Measurements from ENCODE around the gene DNAI4. TPM values are rescaled to one million over a fixed set of nuclear protein-coding genes. Genes with fewer than 3 reads are reported as not detected.
"Not testable (repeated sequence)": the region's sequence is repeated elsewhere in the genome, so short reads cannot be mapped to it uniquely, and the experiment has no call there.

The DNAI4 gene
- total RNA-seq, 1 donor from 2014 or later = 34.9 TPM

GRCh38 chr1:66927528-66927927 lies 2.9 kb upstream of the DNAI4 start:
- no peak for DNase-seq

DNA sequence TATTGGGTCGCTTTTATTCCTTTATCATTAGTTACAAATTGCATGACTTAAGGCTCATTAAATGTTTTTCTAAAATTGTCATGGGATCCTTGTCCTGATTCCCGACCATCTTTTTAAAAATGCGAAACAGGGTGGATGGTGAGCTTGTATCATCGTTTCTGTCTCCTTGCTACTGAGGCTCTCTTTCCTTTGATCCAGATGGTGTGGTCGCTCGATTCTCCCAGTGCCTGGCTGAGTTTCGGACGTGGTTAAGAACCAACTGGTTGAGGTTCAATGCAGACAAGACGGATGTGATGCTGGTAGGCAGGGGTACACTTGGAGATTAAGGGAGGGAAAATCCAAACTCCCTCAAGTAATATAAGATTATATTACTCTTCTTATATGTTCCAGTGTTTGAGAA lies 1.3 kb upstream of the DNAI4 start:
- DNase-seq = no peak

GRCh38 chr1:66925558-66925910 lies 878 bp upstream of the DNAI4 start:
- no peak for DNase-seq

GRCh38 chr1:66920543-66920942 lies 4.1 kb downstream of the DNAI4 start:
- DNase-seq = no peak

DNA sequence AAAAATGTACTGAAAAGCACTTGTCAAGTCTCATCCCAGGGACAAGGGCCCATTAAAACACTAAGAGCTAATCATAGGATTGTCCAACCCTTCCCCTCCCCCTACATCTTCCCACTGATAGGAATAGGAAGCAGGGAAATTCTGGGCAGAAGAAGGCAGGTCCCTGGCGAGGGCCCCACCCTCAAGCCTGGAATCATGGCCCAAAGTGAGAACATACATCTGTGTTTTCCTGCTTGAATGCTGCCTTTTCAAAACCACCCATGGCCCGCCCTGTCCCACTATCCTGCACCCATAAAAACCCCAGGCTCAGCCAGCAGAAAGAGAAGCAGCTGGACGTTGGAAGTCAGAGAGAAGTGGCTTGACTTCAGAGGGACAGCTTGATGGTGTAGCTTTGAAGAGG lies 4.8 kb downstream of the DNAI4 start:
- DNase-seq = no peak

DNA sequence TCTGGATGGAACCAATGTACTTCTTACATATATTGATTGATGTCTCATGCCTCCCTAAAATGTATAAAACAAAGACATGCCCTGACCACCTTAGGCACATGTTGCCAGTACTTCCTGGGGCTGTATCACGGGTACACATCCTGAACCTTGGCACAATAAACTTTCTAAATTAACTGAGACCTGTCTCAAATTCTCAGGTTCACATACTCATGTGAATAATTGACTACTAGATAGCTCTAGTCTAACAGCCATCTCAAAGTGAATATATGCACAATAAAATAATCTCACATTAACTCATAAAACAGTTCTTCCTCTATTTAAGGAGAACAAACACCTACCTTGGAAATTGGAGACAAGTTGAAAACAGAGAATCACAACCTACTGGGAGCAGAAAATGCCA lies 5.6 kb downstream of the DNAI4 start:
- no peak for DNase-seq

DNA sequence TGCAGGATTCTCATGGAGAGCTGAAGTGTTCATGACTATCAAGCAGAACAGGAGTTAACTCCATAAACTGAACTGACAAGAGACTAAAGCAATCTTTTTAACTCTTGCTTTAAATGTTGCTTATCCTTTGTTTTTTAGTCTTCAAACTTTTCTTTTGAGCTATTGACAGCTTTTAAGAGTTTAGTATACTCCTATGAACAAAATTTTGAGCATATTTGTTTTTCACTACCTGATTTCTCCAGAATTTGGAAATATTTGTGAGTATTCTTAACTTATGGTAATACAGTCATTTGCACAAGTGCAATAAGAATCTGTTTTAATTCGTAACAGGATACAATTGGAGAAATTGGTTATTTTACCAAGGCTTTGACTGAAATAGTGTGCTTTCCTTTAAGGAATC lies 7.2 kb downstream of the DNAI4 start:
- no peak for DNase-seq

DNA sequence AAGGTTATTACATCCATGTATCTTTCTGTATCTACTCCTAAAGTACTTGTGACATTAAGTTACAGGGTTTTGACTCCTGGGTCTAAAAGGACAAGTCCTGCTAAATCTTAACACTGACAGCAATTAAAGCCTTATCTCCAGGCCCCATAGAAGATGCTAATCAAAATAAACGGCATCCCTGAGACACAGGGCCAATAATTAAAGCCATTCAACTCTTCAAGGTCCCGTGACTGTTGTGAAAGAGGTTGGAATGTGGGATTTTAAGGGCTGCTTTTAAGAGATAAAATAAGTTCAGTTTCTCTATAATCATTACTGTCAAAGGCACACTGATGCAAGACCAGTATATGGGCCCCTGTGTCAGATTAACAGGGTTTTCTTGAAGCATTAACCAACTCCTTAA lies 8.3 kb downstream of the DNAI4 start:
- no peak for DNase-seq

DNA sequence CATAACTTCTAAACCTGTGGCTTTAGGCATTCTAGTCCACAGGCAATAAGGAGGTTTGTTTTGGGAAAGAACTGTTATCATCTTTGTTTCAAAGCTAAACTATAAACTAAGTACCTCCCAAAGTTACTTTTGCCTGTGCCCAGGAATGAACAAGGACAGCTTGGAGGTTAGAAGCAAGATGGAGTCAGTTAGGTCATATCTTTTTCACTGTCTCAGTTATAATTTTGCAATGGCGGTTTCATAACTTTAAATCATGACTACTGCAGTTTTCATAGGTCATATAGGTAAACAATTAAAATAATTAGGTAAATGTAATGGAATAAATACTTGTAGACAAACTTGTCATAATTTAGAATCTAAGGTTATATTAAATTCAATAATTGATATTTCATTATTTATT lies 9.5 kb downstream of the DNAI4 start:
- DNase-seq = not testable (repeated sequence)

GRCh38 chr1:66893712-66894111 lies 30.9 kb downstream of the DNAI4 start:
- DNase-seq = no peak

GRCh38 chr1:66890621-66891020 lies 34.0 kb downstream of the DNAI4 start:
- DNase-seq = no peak

DNA sequence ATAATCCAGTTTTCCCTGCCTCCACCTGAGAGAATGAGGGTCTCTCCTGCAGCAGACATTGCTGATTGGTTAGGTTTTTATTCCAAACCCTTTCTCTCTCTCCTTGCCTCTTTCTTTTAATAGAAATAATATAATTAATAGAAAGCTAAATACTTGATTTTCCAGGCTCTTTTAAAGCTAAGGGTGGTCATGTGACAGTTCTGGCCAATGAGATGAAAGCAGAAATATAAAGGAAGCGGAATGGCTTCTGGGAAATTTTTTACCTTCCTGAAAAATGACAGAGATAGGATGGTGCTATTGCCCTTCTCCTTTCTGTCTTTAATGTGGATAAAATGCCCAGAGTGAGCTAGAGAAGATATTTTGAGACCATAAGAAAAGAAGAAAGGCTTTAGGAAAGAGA lies 35.6 kb downstream of the DNAI4 start:
- no peak for DNase-seq

- no peak for DNase-seq
Observed at GRCh38 chr1:66876664-66877063, 48.0 kb downstream of the DNAI4 start.

GRCh38 chr1:66873111-66873510 lies 51.5 kb downstream of the DNAI4 start:
- DNase-seq = no peak

GRCh38 chr1:66872024-66872423 lies 52.6 kb downstream of the DNAI4 start:
- not testable (repeated sequence) for DNase-seq

- DNase-seq = no peak
Observed at GRCh38 chr1:66867501-66867900, 57.2 kb downstream of the DNAI4 start.

GRCh38 chr1:66860529-66860928 lies 64.1 kb downstream of the DNAI4 start:
- no peak for DNase-seq

DNA sequence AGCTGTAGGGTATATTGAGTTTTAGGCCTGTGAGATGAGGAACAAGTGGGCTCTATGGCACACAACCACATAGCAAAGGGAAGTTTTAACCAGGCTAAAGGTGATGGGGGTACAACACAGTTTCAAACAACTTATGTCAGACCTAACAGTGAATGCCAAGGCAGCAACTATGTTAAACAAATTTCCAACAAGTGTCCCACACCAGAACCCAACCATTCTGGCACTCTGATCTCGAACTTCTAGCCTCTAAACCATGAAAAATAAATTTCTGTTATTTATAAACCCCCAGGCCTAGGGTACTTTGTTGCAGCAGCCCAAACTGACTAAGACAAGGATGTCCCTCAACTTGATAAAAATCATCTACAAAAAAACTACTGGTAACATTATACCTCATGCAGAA lies 71.3 kb downstream of the DNAI4 start:
- no peak for DNase-seq

DNA sequence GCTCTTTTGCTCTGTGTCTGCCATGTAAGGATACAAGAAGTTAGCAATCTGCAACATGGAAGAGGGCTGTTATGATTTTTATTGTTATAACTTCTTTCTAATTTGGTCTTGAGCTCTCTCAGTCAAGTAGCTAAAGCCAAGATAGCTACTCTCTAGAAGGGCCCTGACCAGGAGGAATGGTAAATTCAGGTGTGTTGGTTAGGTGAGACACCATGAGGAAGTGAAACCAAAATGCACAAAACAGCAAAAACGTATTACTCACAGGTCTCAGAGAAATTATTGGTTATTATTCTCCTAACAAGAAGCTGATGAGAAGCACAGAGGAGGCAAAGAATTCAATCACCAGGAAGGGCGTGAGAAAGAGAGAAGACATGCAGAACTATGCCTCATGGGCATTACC lies 71.8 kb downstream of the DNAI4 start:
- DNase-seq = no peak

GRCh38 chr1:66850989-66851388 lies 73.7 kb downstream of the DNAI4 start:
- DNase-seq = no peak

- DNase-seq = no peak
Observed at GRCh38 chr1:66848193-66848592, 76.5 kb downstream of the DNAI4 start.

DNA sequence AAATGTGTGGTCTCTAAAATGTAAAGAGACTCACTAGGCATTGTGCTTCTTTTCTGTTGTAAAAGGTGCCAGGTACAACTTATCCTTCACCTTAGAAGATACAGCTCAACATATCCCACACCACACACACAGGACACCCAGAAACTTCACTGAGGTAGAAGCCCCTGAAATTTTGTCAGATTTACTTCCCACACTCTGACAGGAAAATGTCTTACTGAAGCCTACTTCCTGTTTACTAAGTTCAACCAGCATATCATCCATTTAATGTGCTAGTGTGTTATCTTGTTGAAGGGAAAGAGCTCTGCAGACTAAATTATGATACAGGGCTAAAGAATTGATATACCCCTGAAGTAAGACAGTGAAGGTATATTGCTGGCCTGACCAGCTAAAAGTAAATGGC lies 83.7 kb downstream of the DNAI4 start:
- DNase-seq = no peak

GRCh38 chr1:66834926-66835325 lies 89.7 kb downstream of the DNAI4 start:
- no peak for DNase-seq

DNA sequence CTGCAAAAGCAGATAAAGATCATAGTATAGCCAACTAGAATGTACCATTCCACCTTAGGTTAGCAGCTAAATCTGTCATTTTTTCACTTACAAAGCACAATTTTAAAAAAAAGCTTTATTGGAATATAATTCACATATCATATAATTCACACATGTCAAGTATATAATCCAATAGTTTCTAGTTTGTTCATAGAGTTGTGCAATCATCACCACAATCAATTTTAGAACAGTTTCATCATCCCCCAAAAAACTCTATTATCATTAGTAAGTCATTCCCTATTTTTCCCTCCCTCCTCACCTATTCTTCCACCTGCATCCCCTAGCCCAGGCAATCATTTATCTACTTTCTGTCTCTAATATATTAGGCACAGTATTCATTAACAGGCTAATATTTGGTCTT lies 91.5 kb downstream of the DNAI4 start:
- DNase-seq = no peak

DNA sequence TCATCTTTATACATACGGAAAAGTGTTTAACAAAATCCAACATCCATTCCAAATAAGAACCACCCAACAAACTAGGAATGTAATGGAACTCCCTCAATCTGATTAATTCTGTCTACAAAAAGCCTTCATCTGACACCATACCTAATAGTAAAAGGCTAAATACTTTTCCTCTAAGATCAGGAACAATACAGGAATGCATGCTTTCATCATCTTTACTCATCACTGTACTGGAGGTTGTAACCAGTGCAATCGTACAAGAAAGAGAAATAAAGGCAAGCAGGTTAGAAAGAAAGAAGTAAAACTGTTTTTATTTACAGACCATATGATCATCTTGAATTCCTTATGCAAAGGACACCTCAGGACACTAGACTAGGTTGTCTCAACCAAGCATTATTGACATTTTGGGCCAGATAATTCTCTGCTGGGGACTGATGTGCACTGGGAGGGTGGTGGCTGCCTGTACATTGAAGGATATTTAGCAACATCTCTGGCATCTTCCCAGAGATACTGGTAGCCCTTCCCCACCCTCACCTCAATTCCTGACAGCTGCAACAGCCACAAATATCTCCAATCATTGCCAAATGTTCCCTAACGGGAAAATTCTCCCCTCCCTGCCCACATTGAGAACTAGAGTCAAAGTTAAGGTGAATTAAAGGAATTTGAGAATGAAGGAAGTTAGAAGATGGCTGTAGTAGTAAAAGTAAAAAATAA lies 93.0 kb downstream of the DNAI4 start:
- DNase-seq = no peak

Measured in occipital lobe (tissue), 2 donors.